ENCODE measurements around the gene POU2AF1. TPM values are rescaled to one million over a fixed set of nuclear protein-coding genes. Genes with fewer than 3 reads are reported as not detected.
A peak's percentile ranks its signal among the peaks of the same experiment; 100 is the strongest.

The POU2AF1 gene
- total RNA-seq, 6 donors from 2014 or later = 1.3 to 42.1 (median 4.0) TPM

DNA sequence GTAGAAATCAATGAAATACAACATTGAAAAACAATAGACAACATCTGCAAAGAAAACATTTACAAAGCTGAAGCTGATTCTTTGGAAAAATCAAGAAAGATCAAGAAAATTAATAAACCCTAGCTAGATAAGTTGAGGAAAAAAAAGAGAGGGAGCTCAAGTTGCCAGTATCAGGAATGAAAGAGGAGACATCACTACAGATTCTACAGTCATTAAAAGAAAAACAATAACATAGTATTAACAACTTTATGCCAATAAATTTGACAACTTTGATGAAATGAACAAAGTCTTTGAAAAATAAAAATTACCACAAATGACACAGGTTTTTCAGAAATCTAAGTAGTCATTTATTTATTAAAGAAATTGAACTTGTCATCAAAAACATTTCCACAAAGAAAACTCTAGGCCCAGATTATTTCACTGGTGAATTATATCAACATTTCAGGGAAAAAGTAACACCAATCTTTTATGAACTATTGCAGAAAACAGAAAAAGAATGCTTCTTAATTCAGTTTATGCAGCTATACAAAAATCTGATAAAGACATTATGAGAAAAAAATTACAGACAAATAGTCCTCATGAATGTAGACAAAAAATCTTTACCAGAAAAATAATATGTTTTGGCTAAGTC, 39.2 kb downstream of the POU2AF1 start:
- Histone ChIP-seq H3K27me3 (no peaks in the 10 kb centered on the region), H3K36me3 (no peaks in the 10 kb centered on the region), H3K27ac (no peak overlapping the region), H3K4me3 (no peak overlapping the region), H3K9me3 (no peaks in the 10 kb centered on the region), H3K4me1 (peaks cover 1 to 9% (median 8%) of the 10 kb centered on the region in 4 donors)
- TF ChIP-seq, protein P1, sequence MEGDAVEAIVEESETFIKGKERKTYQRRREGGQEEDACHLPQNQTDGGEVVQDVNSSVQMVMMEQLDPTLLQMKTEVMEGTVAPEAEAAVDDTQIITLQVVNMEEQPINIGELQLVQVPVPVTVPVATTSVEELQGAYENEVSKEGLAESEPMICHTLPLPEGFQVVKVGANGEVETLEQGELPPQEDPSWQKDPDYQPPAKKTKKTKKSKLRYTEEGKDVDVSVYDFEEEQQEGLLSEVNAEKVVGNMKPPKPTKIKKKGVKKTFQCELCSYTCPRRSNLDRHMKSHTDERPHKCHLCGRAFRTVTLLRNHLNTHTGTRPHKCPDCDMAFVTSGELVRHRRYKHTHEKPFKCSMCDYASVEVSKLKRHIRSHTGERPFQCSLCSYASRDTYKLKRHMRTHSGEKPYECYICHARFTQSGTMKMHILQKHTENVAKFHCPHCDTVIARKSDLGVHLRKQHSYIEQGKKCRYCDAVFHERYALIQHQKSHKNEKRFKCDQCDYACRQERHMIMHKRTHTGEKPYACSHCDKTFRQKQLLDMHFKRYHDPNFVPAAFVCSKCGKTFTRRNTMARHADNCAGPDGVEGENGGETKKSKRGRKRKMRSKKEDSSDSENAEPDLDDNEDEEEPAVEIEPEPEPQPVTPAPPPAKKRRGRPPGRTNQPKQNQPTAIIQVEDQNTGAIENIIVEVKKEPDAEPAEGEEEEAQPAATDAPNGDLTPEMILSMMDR (IDR thresholded peaks at IDR 0.05) = no peak
- TF ChIP-seq POLR2AphosphoS5 (IDR thresholded peaks at IDR 0.05) (no peak), POLR2A (IDR thresholded peaks at IDR 0.05) (no peak), EP300 (IDR thresholded peaks at IDR 0.05) (no peak)
- no peak for ATAC-seq (ENCODE audit: low FRiP score in 2 of 2)
- no peak for DNase-seq

DNA sequence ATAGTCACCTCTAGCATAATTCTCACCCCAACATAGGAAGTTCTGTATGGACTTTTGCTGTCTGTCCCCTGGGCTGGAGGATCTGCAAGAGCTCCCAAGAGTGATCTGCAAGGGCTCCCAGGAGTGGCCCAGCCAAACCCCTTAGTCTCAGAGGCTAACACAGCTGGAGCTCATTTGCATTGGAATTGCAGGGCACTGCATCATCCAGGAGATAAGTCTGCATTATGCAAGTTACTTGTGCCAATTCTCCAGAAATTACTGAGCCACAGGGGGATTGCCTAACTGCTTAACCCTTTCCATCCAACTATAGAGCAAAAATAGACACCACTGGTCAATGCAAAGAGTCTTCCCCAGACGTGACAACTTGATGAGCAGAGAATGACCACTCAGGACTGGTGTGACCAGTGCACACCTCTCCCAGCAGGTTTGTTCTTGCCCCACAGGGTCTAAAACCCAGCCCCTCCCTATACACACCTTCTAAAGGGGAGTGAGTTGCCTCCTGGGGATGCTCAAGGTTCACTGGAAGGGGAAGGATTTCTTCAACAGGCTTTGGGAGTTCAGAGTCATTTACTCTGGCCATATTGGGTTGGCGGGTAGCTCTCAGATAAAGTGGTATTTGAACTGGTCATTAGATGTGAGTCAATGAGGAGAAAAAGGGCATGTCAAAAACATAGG, 42.4 kb downstream of the POU2AF1 start:
- Histone ChIP-seq H3K9me3 (no peaks in the 10 kb centered on the region), H3K4me3 (no peak overlapping the region), H3K4me1 (peaks cover 4 to 16% (median 9%) of the 10 kb centered on the region in 4 donors), H3K27ac (no peak overlapping the region), H3K36me3 (no peaks in the 10 kb centered on the region), H3K27me3 (no peaks in the 10 kb centered on the region)
- no peak for TF ChIP-seq EP300 (IDR thresholded peaks at IDR 0.05)
- TF ChIP-seq, protein P1 (IDR thresholded peaks at IDR 0.05) = no peak
- no peak for TF ChIP-seq POLR2A (IDR thresholded peaks at IDR 0.05)
- no peak for TF ChIP-seq POLR2AphosphoS5 (IDR thresholded peaks at IDR 0.05)
- peak; percentile 25 to 43 for ATAC-seq (ENCODE audit: low FRiP score in 2 of 2)
- DNase-seq = no peak
- WGBS, 2 donors = 61 to 68% methylated on average over 2 of the region's 2 CpGs

DNA sequence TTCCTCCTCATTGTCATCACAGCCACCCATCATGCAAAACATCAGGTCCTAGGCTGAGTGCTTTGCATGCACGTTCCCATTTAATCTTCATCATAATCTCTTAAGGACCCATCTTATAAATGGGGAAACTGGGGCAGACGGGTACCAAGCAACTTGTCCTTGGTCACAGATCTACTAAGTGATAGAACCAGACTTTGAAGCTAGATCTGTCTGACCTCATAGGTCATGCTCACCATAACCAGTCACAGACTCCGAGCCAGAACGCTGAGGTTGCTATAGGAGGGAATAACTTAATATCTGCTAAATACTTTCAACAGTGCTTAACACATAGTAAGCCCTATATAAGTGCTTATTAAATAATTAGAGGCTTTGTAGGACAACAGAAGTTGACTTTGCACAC, 43.0 kb downstream of the POU2AF1 start:
- Histone ChIP-seq H3K27me3 (no peaks in the 10 kb centered on the region), H3K4me1 (peaks cover 4 to 16% (median 9%) of the 10 kb centered on the region in 4 donors), H3K9me3 (no peaks in the 10 kb centered on the region), H3K27ac (no peak overlapping the region), H3K4me3 (no peak overlapping the region), H3K36me3 (no peaks in the 10 kb centered on the region)
- TF ChIP-seq POLR2A (IDR thresholded peaks at IDR 0.05) = no peak
- TF ChIP-seq, protein P1 (IDR thresholded peaks at IDR 0.05) = no peak
- 69 to 80% methylated on average over 4 of the region's 4 CpGs for WGBS, 2 donors
- DNase-seq (no peak), ATAC-seq (ENCODE audit: low FRiP score in 2 of 2) (no peak)

DNA sequence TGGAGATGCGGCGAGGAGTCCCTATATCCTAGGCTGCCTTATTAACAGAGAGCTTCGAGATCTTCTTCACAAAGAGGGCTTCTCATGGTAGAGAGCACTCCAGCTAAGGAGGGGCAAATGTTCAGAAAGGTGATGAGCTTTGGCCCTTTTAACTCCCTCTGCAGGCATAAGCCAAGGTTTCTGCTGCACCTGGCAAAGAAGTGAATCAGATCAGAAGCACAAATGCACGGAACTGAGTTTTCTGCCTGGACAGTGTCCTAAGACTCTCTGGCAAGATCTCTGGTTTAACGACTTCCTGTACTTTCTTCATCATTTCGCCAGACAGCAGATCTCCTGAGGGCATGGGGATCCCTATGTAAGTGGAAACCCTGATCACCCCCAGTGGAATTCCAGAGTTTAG, 43.5 kb downstream of the POU2AF1 start:
- Histone ChIP-seq H3K27me3 (no peaks in the 10 kb centered on the region), H3K4me3 (no peak overlapping the region), H3K9me3 (no peaks in the 10 kb centered on the region), H3K27ac (no peak overlapping the region), H3K4me1 (peaks cover 4 to 16% (median 9%) of the 10 kb centered on the region in 4 donors), H3K36me3 (no peaks in the 10 kb centered on the region)
- no peak for DNase-seq
- WGBS, 2 donors = 65% methylated on average over 6 of the region's 6 CpGs
- no peak for ATAC-seq (ENCODE audit: low FRiP score in 2 of 2)
- no peak for TF ChIP-seq POLR2AphosphoS5 (IDR thresholded peaks at IDR 0.05)
- TF ChIP-seq EP300 (IDR thresholded peaks at IDR 0.05) = no peak
- TF ChIP-seq, protein P1 (IDR thresholded peaks at IDR 0.05) = no peak
- TF ChIP-seq POLR2A (IDR thresholded peaks at IDR 0.05) = no peak
